GM23248 (cell line): ENCODE measurements around the gene PCBP3.

Experiments used
- EZH2 ChIP-seq: fragments of 200-600 bp; sonication (generic); IDR thresholded peaks from 2 replicates; pipeline ENCODE4 v1.6.1; 2018; ENCODE audit warnings: antibody characterized with exemption, mild to moderate bottlenecking; ENCODE audit not compliant: insufficient read depth, poor library complexity, severe bottlenecking
- EZH2phosphoT487 ChIP-seq: fragments of 200-600 bp; sonication (generic); IDR thresholded peaks from 2 replicates; pipeline ENCODE4 v1.6.1; 2018; ENCODE audit warnings: antibody characterized with exemption, moderate library complexity, mild to moderate bottlenecking, low read depth; ENCODE audit not compliant: insufficient read depth

- TF ChIP-seq EZH2 (no peak), EZH2phosphoT487 (no peak)
Observed at GRCh38 chr21:45639206-45640000, 4.1 kb upstream of the PCBP3 start.
